Activated naive CD4-positive, alpha-beta T cell treated with anti-CD3 and anti-CD28 coated beads, Interleukin-2, amount 50 U/mL, for 24 hours (primary cell): ENCODE data around the gene ETV5.

ENCODE experiments used
- H3K27ac Mint-ChIP-seq: one replicate; pipeline ENCODE4 v1.8.0; 2021; ENCODE audit warnings: mild to moderate bottlenecking, mixed read lengths
- H3K27me3 Mint-ChIP-seq: one replicate; pipeline ENCODE4 v1.8.0; 2021; ENCODE audit warnings: mixed read lengths
- H3K36me3 Mint-ChIP-seq: one replicate; pipeline ENCODE4 v1.8.0; 2021; ENCODE audit warnings: mixed read lengths
- H3K4me1 Mint-ChIP-seq: one replicate; pipeline ENCODE4 v1.8.0; 2021; ENCODE audit warnings: mixed read lengths
- H3K4me3 Mint-ChIP-seq: one replicate; pipeline ENCODE4 v1.8.0; 2021; ENCODE audit warnings: mild to moderate bottlenecking, mixed read lengths
- H3K9me3 Mint-ChIP-seq: one replicate; pipeline ENCODE4 v1.8.0; 2021; ENCODE audit warnings: mixed read lengths

Gene ETV5

GRCh38 chr3:186132487-186132886, 23.6 kb upstream of the ETV5 start:
- Mint-ChIP-seq H3K4me3 (no peak overlapping the region), H3K27me3 (peaks cover 4% of the 10 kb centered on the region), H3K36me3 (no peaks in the 10 kb centered on the region)

GRCh38 chr3:186129206-186129605, 20.3 kb upstream of the ETV5 start:
- peaks cover 5% of the 10 kb centered on the region for H3K27me3 Mint-ChIP-seq
- no peaks in the 10 kb centered on the region for H3K36me3 Mint-ChIP-seq
- no peak overlapping the region for H3K27ac Mint-ChIP-seq
- H3K4me3 Mint-ChIP-seq, result no peak overlapping the region
- H3K4me1 Mint-ChIP-seq, result no peaks in the 10 kb centered on the region
- H3K9me3 Mint-ChIP-seq, result no peaks in the 10 kb centered on the region

More at GRCh38 chr3:186132487-186132886, 23.6 kb upstream of the ETV5 start:
- no peak overlapping the region for H3K27ac Mint-ChIP-seq
- H3K9me3 Mint-ChIP-seq, result no peaks in the 10 kb centered on the region
- H3K4me1 Mint-ChIP-seq, result no peaks in the 10 kb centered on the region

- H3K9me3 Mint-ChIP-seq, result no peaks in the 10 kb centered on the region
- H3K27me3 Mint-ChIP-seq, result peaks cover 7% of the 10 kb centered on the region
- H3K27ac Mint-ChIP-seq, result no peak overlapping the region
- no peaks in the 10 kb centered on the region for H3K4me1 Mint-ChIP-seq
- no peak overlapping the region for H3K4me3 Mint-ChIP-seq
- H3K36me3 Mint-ChIP-seq, result no peaks in the 10 kb centered on the region
Measured at GRCh38 chr3:186128158-186128557, 19.3 kb upstream of the ETV5 start.

GRCh38 chr3:186127463-186127862, 18.6 kb upstream of the ETV5 start:
- Mint-ChIP-seq H3K27me3 (peaks cover 9% of the 10 kb centered on the region), H3K27ac (no peak overlapping the region), H3K9me3 (no peaks in the 10 kb centered on the region), H3K36me3 (no peaks in the 10 kb centered on the region), H3K4me1 (no peaks in the 10 kb centered on the region), H3K4me3 (no peak overlapping the region)

GRCh38 chr3:186125118-186125517, 16.2 kb upstream of the ETV5 start:
- no peaks in the 10 kb centered on the region for H3K36me3 Mint-ChIP-seq
- H3K27ac Mint-ChIP-seq, result no peak overlapping the region
- no peaks in the 10 kb centered on the region for H3K4me1 Mint-ChIP-seq
- no peaks in the 10 kb centered on the region for H3K9me3 Mint-ChIP-seq
- no peak overlapping the region for H3K4me3 Mint-ChIP-seq
- H3K27me3 Mint-ChIP-seq, result peaks cover 10% of the 10 kb centered on the region

GRCh38 chr3:186124592-186124991, 15.7 kb upstream of the ETV5 start:
- Mint-ChIP-seq H3K9me3 (no peaks in the 10 kb centered on the region), H3K27me3 (peaks cover 9% of the 10 kb centered on the region), H3K4me1 (no peaks in the 10 kb centered on the region), H3K4me3 (no peak overlapping the region), H3K27ac (no peak overlapping the region), H3K36me3 (no peaks in the 10 kb centered on the region)

- H3K36me3 Mint-ChIP-seq, result no peaks in the 10 kb centered on the region
- no peak overlapping the region for H3K27ac Mint-ChIP-seq
- no peaks in the 10 kb centered on the region for H3K9me3 Mint-ChIP-seq
- H3K27me3 Mint-ChIP-seq, result peaks cover 18% of the 10 kb centered on the region
- H3K4me3 Mint-ChIP-seq, result no peak overlapping the region
- H3K4me1 Mint-ChIP-seq, result no peaks in the 10 kb centered on the region
Measured at GRCh38 chr3:186123012-186123411, 14.1 kb upstream of the ETV5 start.

GRCh38 chr3:186121968-186122367, 13.1 kb upstream of the ETV5 start:
- Mint-ChIP-seq H3K27ac (no peak overlapping the region), H3K36me3 (no peaks in the 10 kb centered on the region), H3K27me3 (peaks cover 23% of the 10 kb centered on the region), H3K4me1 (no peaks in the 10 kb centered on the region), H3K9me3 (no peaks in the 10 kb centered on the region), H3K4me3 (no peak overlapping the region)

GRCh38 chr3:186121278-186121677, 12.4 kb upstream of the ETV5 start:
- Mint-ChIP-seq H3K4me3 (no peak overlapping the region), H3K9me3 (no peaks in the 10 kb centered on the region), H3K36me3 (no peaks in the 10 kb centered on the region), H3K27ac (no peak overlapping the region), H3K27me3 (peaks cover 26% of the 10 kb centered on the region), H3K4me1 (no peaks in the 10 kb centered on the region)

GRCh38 chr3:186119499-186119898, 10.6 kb upstream of the ETV5 start:
- H3K27ac Mint-ChIP-seq, result no peak overlapping the region
- no peaks in the 10 kb centered on the region for H3K4me1 Mint-ChIP-seq
- no peaks in the 10 kb centered on the region for H3K9me3 Mint-ChIP-seq
- peaks cover 31% of the 10 kb centered on the region for H3K27me3 Mint-ChIP-seq
- H3K4me3 Mint-ChIP-seq, result no peak overlapping the region
- no peaks in the 10 kb centered on the region for H3K36me3 Mint-ChIP-seq

GRCh38 chr3:186118692-186119091, 9.8 kb upstream of the ETV5 start:
- Mint-ChIP-seq H3K27ac (no peak overlapping the region), H3K27me3 (peaks cover 33% of the 10 kb centered on the region), H3K4me1 (no peaks in the 10 kb centered on the region), H3K9me3 (no peaks in the 10 kb centered on the region), H3K4me3 (no peak overlapping the region), H3K36me3 (no peaks in the 10 kb centered on the region)

- Mint-ChIP-seq H3K9me3 (no peaks in the 10 kb centered on the region), H3K27me3 (peaks cover 37% of the 10 kb centered on the region), H3K27ac (no peak overlapping the region), H3K4me1 (no peaks in the 10 kb centered on the region), H3K36me3 (no peaks in the 10 kb centered on the region), H3K4me3 (no peak overlapping the region)
Measured at GRCh38 chr3:186117521-186118134, 8.7 kb upstream of the ETV5 start.

- no peaks in the 10 kb centered on the region for H3K9me3 Mint-ChIP-seq
- H3K27me3 Mint-ChIP-seq, result peaks cover 55% of the 10 kb centered on the region
- peaks cover 9% of the 10 kb centered on the region for H3K4me1 Mint-ChIP-seq
- no peaks in the 10 kb centered on the region for H3K36me3 Mint-ChIP-seq
- no peak overlapping the region for H3K27ac Mint-ChIP-seq
- H3K4me3 Mint-ChIP-seq, result no peak overlapping the region
Measured at GRCh38 chr3:186115239-186115996, 6.5 kb upstream of the ETV5 start.

GRCh38 chr3:186110975-186111974, 2.4 kb upstream of the ETV5 start:
- H3K36me3 Mint-ChIP-seq, result no peaks in the 10 kb centered on the region
- H3K4me1 Mint-ChIP-seq, result peaks cover 36% of the 10 kb centered on the region
- peak overlapping the region; percentile 81 for H3K27ac Mint-ChIP-seq
- peaks cover 62% of the 10 kb centered on the region for H3K27me3 Mint-ChIP-seq
- no peaks in the 10 kb centered on the region for H3K9me3 Mint-ChIP-seq
- peak overlapping the region; percentile 76 for H3K4me3 Mint-ChIP-seq

GRCh38 chr3:186109897-186110803, 1.3 kb upstream of the ETV5 start:
- no peak overlapping the region for H3K27ac Mint-ChIP-seq
- H3K27me3 Mint-ChIP-seq, result peaks cover 66% of the 10 kb centered on the region
- peaks cover 36% of the 10 kb centered on the region for H3K4me1 Mint-ChIP-seq
- peak overlapping the region; percentile 92 for H3K4me3 Mint-ChIP-seq
- no peaks in the 10 kb centered on the region for H3K9me3 Mint-ChIP-seq
- no peaks in the 10 kb centered on the region for H3K36me3 Mint-ChIP-seq
